Activated CD4-positive, alpha-beta T cell treated with anti-CD3 and anti-CD28 coated beads for 48 hours (primary cell): ENCODE data around the gene DUSP23.

Experiments used
- DNase-seq: peaks from one replicate; pipeline ENCODE4 v3.0.0-alpha.2; 2020

DUSP23 gene

DNA sequence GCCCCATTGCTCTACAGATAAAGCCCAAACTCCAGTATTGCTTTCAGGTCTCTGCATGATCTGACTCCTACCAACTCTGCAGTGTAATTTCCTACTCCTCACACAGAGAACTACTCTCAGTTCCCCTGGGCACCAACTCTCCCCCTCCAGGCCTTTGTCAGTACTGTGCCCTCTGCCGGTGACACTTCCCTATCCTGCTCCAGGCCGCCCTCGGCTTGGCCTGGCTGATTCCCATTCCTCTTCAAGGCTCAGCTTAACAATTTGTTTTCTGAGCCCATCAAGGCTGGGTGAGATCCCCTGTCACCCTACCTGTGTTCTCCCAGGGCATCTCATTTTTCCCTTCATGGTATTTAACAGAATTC is 48.5 kb downstream of the DUSP23 start:
- no peak for DNase-seq

DNA sequence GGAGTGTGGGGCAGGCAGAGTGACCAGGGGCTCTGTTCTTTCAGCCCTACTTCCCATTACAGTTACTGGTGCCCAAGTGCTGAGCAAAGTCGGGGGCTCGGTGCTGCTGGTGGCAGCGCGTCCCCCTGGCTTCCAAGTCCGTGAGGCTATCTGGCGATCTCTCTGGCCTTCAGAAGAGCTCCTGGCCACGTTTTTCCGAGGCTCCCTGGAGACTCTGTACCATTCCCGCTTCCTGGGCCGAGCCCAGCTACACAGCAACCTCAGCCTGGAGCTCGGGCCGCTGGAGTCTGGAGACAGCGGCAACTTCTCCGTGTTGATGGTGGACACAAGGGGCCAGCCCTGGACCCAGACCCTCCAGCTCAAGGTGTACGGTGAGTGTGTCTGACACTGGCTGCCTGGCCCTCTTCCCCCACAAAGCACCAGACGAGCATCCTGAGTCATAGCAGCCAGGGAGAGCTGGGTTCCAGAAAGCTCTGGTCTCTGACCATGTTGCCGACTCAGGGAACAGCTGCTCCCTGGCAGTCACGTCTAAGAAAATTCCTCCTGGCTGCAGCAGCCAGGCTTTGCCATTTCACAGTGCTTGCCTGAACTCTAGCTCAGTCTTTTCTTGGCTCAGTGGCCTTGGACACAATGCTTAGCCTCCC is 49.2 kb downstream of the DUSP23 start:
- no peak for DNase-seq

DNA sequence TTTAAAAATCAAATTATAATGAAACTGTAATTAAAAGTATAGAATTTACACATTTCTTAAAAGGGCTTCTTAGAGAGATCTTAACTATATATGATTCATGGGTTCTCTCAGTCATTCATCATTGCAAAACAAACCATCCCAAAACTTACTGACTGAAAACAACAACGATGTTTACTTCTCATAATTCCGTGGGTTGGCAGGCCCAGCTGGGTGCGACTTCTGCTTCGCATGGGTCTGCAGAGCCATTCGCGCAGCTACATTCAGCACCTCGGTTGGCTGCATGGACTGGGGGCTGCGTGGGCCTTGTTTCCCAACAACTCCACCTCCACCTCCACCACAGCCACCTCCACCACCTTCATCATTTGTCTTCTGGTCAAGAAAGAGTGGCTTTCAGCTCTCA is 50.0 kb downstream of the DUSP23 start:
- no peak for DNase-seq

GRCh38 chr1:159831412-159832141 is 50.8 kb downstream of the DUSP23 start:
- no peak for DNase-seq
